HCT116 (cell line): ENCODE data around the gene KMO. TPM values are rescaled to one million over a fixed set of nuclear protein-coding genes. Genes with fewer than 3 reads are reported as not detected.

ENCODE experiments used
- ATAC-seq: fragments of 200-7000 bp; cut with Tn5 transposase; 2 replicates; pipeline ENCODE4 v1.9.1; 2020; ENCODE audit warnings: mild to moderate bottlenecking, moderate library complexity
- BruUV-seq: library from RNA; stranded (reverse); fragments of 400-500 nt; replicated peaks from 2 replicates; lab custom pipeline; 2021; lab: Mats Ljungman, UMichigan
- CTCF ChIA-PET: fragments of 300-600 bp; sonication (Branson Sonifier 250); formaldehyde crosslinking; loops from one replicate; lab custom pipeline; 2021; ENCODE audit warnings: antibody characterized with exemption; lab: Charles Lee
- POLR2A ChIA-PET: fragments of 300-600, 350-600 bp; sonication (Branson Sonifier 250); formaldehyde crosslinking; loops from one replicate; lab custom pipeline; 2021; ENCODE audit warnings: antibody characterized with exemption; lab: Charles Lee
- RAD21 ChIA-PET, 2 experiments: fragments of 300-600 bp; sonication (Branson Sonifier 250); formaldehyde crosslinking; loops; one replicate each; lab custom pipeline; 2023; ENCODE audit warnings: low total read pairs in 2 of 2; ENCODE audit not compliant: uncharacterized antibody in 2 of 2, unreplicated experiment in 2 of 2, low non-redundant PET in 1 of 2; lab: Charles Lee
- DNase-seq: peaks from one replicate; pipeline ENCODE4 v3.0.0-alpha.2; 2010; ENCODE audit warnings: low read depth, low spot score
- H2AFZ ChIP-seq: fragments of 200-600 bp; shearing (Covaris generic), sonication (generic); 2 replicates; pipeline ENCODE4 v1.6.1; 2017; ENCODE audit warnings: low read depth, mixed run types, mixed read lengths, antibody characterized with exemption, low read length; ENCODE audit not compliant: poor library complexity, severe bottlenecking
- H3K27ac ChIP-seq: 2 replicates; pipeline ENCODE4 v1.5.1; 2012; ENCODE audit warnings: low read depth, low read length
- H3K27me3 ChIP-seq: fragments of 200-600 bp; sonication (generic); 2 replicates; pipeline ENCODE4 v1.6.1; 2016; ENCODE audit warnings: mixed run types, low read length, mixed read lengths; ENCODE audit not compliant: insufficient read depth
- H3K36me3 ChIP-seq, 2 experiments: fragments of 200-500 bp in 1 of 2; fragments of 200-600 bp in 1 of 2; sonication (Bioruptor generic) in 1 of 2; sonication (generic) in 1 of 2; 2 replicates each; pipeline versions ENCODE4 v1.5.1 to v1.6.1; 2014 to 2016; ENCODE audit warnings: low read length in 2 of 2, inconsistent platforms in 1 of 2, mixed read lengths in 1 of 2, mixed run types in 1 of 2; ENCODE audit not compliant: insufficient read depth in 2 of 2, control insufficient read depth in 1 of 2
- H3K4me1 ChIP-seq, 2 experiments: fragments of 200-600 bp in 1 of 2; sonication (generic) in 1 of 2; 2 replicates each; pipeline versions ENCODE4 v1.5.1 to v1.6.1; 2012 to 2017; ENCODE audit warnings: low read length in 2 of 2, inconsistent platforms in 1 of 2, mild to moderate bottlenecking in 1 of 2, mixed read lengths in 1 of 2, mixed run types in 1 of 2, moderate library complexity in 1 of 2; ENCODE audit not compliant: insufficient read depth in 2 of 2, control insufficient read depth in 1 of 2
- H3K4me2 ChIP-seq: fragments of 200-600 bp; sonication (generic); 2 replicates; pipeline ENCODE4 v1.6.1; 2017; ENCODE audit warnings: mixed run types, low read length, mixed read lengths
- H3K4me3 ChIP-seq, 2 experiments: fragments of 200-600 bp in 1 of 2; sonication (generic) in 1 of 2; replicated peaks in 1 of 2; 2 replicates each; pipeline ENCODE4 v1.5.1; 2011 to 2016; ENCODE audit warnings: low read length in 2 of 2, control low read depth in 1 of 2, low read depth in 1 of 2, mild to moderate bottlenecking in 1 of 2, mixed read lengths in 1 of 2, mixed run types in 1 of 2
- H3K79me2 ChIP-seq: fragments of 200-600 bp; sonication (generic); 2 replicates; pipeline ENCODE4 v1.6.1; 2017; ENCODE audit warnings: mild to moderate bottlenecking, mixed run types, low read length, moderate library complexity, mixed read lengths; ENCODE audit not compliant: insufficient read depth
- H3K9ac ChIP-seq: fragments of 200-600 bp; sonication (generic); 2 replicates; pipeline ENCODE4 v1.6.1; 2016; ENCODE audit warnings: low read length, mixed read lengths
- H3K9me2 ChIP-seq: fragments of 200-600 bp; sonication (generic), shearing (Covaris generic); 2 replicates; pipeline ENCODE4 v1.6.1; 2017; ENCODE audit warnings: mixed run types, mild to moderate bottlenecking, moderate library complexity; ENCODE audit not compliant: insufficient read depth
- H3K9me3 ChIP-seq, 2 experiments: fragments of 200-500 bp in 1 of 2; fragments of 200-600 bp in 1 of 2; sonication (Bioruptor generic) in 1 of 2; sonication (generic) in 1 of 2; 2 replicates each; pipeline ENCODE4 v1.6.1; 2014 to 2017; ENCODE audit warnings: low read length in 2 of 2, mixed read lengths in 2 of 2, inconsistent platforms in 1 of 2, low read depth in 1 of 2, mild to moderate bottlenecking in 1 of 2, mixed run types in 1 of 2, moderate library complexity in 1 of 2; ENCODE audit not compliant: control insufficient read depth in 1 of 2, insufficient read depth in 1 of 2
- H4K20me1 ChIP-seq: fragments of 200-600 bp; sonication (generic), shearing (Covaris generic); 2 replicates; pipeline ENCODE4 v1.6.1; 2017; ENCODE audit warnings: mixed run types, mild to moderate bottlenecking, moderate library complexity; ENCODE audit not compliant: insufficient read depth
- ATF3 ChIP-seq: IDR thresholded peaks from 2 replicates; pipeline ENCODE4 v1.6.1; 2012
- CBX3 ChIP-seq: IDR thresholded peaks from 2 replicates; pipeline ENCODE4 v1.6.1; 2012; ENCODE audit warnings: low read depth
- CEBPB ChIP-seq: IDR thresholded peaks from 2 replicates; pipeline ENCODE4 v1.6.1; 2012; ENCODE audit warnings: low read depth
- CTCF ChIP-seq, 3 experiments: fragments of 200-600 bp in 1 of 3; sonication (generic) in 1 of 3; IDR thresholded peaks in 2 of 3; conservative IDR thresholded peaks in 1 of 3; 2 replicates each; pipeline ENCODE4 v1.5.1; 2012 to 2017; ENCODE audit warnings: low read depth in 2 of 3, low read length in 2 of 3, antibody characterized with exemption in 1 of 3, borderline replicate concordance in 1 of 3, control low read depth in 1 of 3, mild to moderate bottlenecking in 1 of 3, mixed read lengths in 1 of 3, mixed run types in 1 of 3, moderate library complexity in 1 of 3; ENCODE audit not compliant: insufficient read depth in 1 of 3
- EGR1 ChIP-seq: IDR thresholded peaks from 2 replicates; pipeline ENCODE4 v1.6.1; 2012; ENCODE audit warnings: low read depth
- ELF1 ChIP-seq: IDR thresholded peaks from 2 replicates; pipeline ENCODE4 v1.6.1; 2012; ENCODE audit warnings: low read depth, borderline replicate concordance
- EZH2 ChIP-seq: fragments of 200-600 bp; sonication (generic); IDR thresholded peaks from 2 replicates; pipeline ENCODE4 v1.6.1; 2017; ENCODE audit warnings: antibody characterized with exemption, mixed run types
- EZH2phosphoT487 ChIP-seq: fragments of 200-600 bp; IDR thresholded peaks from 2 replicates; pipeline ENCODE4 v1.6.1; 2018; ENCODE audit warnings: antibody characterized with exemption, borderline replicate concordance
- FOSL1 ChIP-seq: IDR thresholded peaks from 2 replicates; pipeline ENCODE4 v1.6.1; 2012; ENCODE audit warnings: low read depth
- JUND ChIP-seq: IDR thresholded peaks from 2 replicates; pipeline ENCODE4 v1.6.1; 2012
- RAD21 ChIP-seq: IDR thresholded peaks from 2 replicates; pipeline ENCODE4 v1.6.1; 2012; ENCODE audit warnings: low read depth, mild to moderate bottlenecking
- REST ChIP-seq: IDR thresholded peaks from 2 replicates; pipeline ENCODE4 v1.6.1; 2012; ENCODE audit warnings: low read depth
- SIN3A ChIP-seq: IDR thresholded peaks from 2 replicates; pipeline ENCODE4 v1.6.1; 2012; ENCODE audit warnings: low read depth
- SP1 ChIP-seq: IDR thresholded peaks from 2 replicates; pipeline ENCODE4 v1.6.1; 2012; ENCODE audit warnings: low read depth
- SRF ChIP-seq: IDR thresholded peaks from 2 replicates; pipeline ENCODE4 v1.6.1; 2012; ENCODE audit warnings: low read depth
- TCF7L2 ChIP-seq: IDR thresholded peaks from 2 replicates; pipeline ENCODE4 v1.7.0; 2011; ENCODE audit warnings: borderline replicate concordance, inconsistent platforms; ENCODE audit not compliant: insufficient read depth, insufficient read length; ENCODE audit errors: extremely low read depth
- YY1 ChIP-seq: IDR thresholded peaks from 2 replicates; pipeline ENCODE4 v1.6.1; 2011; ENCODE audit warnings: low read length, low read depth, moderate library complexity, mild to moderate bottlenecking; ENCODE audit not compliant: insufficient replicate concordance; ENCODE audit errors: extremely low read depth
- ZBTB33 ChIP-seq: IDR thresholded peaks from 2 replicates; pipeline ENCODE4 v1.6.1; 2011; ENCODE audit warnings: mild to moderate bottlenecking, low read length, moderate library complexity; ENCODE audit not compliant: insufficient replicate concordance; ENCODE audit errors: extremely low read depth
- ZFX ChIP-seq: fragments of 450-650 bp; IDR thresholded peaks from 2 replicates; pipeline ENCODE4 v1.6.1; 2017
- ZNF274 ChIP-seq: fragments of 200-500 bp; sonication (Bioruptor generic); IDR thresholded peaks from 2 replicates; pipeline ENCODE4 v1.6.1; 2014; ENCODE audit warnings: mild to moderate bottlenecking, low read depth, low read length, inconsistent platforms
- intact Hi-C: fragments of 100-400 bp; cut with micrococcal nuclease; formaldehyde crosslinking; loops from 2 replicates; pipeline ENCODE4 v1.10.0; 2022
- total RNA-seq: library from RNA; stranded (reverse); gene quantifications from one replicate; pipeline ENCODE4 v1.2.1, GENCODE V29; 2021; ENCODE audit not compliant: unreplicated experiment

The KMO gene
- total RNA-seq, 1 experiment from 2014 or later = not detected

GRCh38 chr1:241614144-241614543 is 82.0 kb downstream of the KMO start:
- no peak overlapping the region for H3K9ac ChIP-seq

More at GRCh38 chr1:241614144-241614543, 82.0 kb downstream of the KMO start:
- no peak overlapping the region for H3K4me3 ChIP-seq
- ATAC-seq (no peak), DNase-seq (no peak)
- no peaks in the 10 kb centered on the region for H3K79me2 ChIP-seq
- no peaks in the 10 kb centered on the region for H3K9me2 ChIP-seq
- TF ChIP-seq EZH2 (no peak), ELF1 (no peak), SP1 (no peak), ZBTB33 (no peak), ZFX (no peak), SRF (no peak), ATF3 (no peak), REST (no peak), JUND (no peak), EGR1 (no peak), CBX3 (no peak), CEBPB (no peak), YY1 (no peak), RAD21 (no peak), ZNF274 (no peak), CTCF (IDR thresholded peaks at IDR 0.05 in 2 of 3, conservative IDR thresholded peaks at IDR 0.05 in 1 of 3; ENCODE audit: borderline replicate concordance in 1 of 3, insufficient read depth in 1 of 3, low read depth in 2 of 3, low read length in 2 of 3) (no peak), FOSL1 (no peak), TCF7L2 (no peak), SIN3A (no peak), EZH2phosphoT487 (no peak)
- no peaks in the 10 kb centered on the region for H3K36me3 ChIP-seq
- no peaks in the 10 kb centered on the region for H3K27me3 ChIP-seq
- no peak overlapping the region for H3K27ac ChIP-seq
- peaks cover 0 to 5% of the 10 kb centered on the region in 2 experiments; a peak in 1 of 4 replicates for H3K4me1 ChIP-seq
- RAD21 ChIA-PET = no interaction called here
- CTCF ChIA-PET = no interaction called here
- H4K20me1 ChIP-seq = no peaks in the 10 kb centered on the region
- intact Hi-C loops = no loop called here
- BruUV-seq = no TSS peak
- no peaks in the 10 kb centered on the region for H3K9me3 ChIP-seq
- H3K4me2 ChIP-seq = no peak overlapping the region
- POLR2A ChIA-PET = no interaction called here
- no peak overlapping the region for H2AFZ ChIP-seq
